Lung (tissue), 12 donors: Measurements from ENCODE around the gene TNFRSF4. TPM values are rescaled to one million over a fixed set of nuclear protein-coding genes. Genes with fewer than 3 reads are reported as not detected.

Source experiments
- ATAC-seq: fragments of 200-7000 bp; cut with Tn5 transposase; one replicate; pipeline ENCODE4 v1.9.1; 2020; ENCODE audit warnings: moderate number of reproducible peaks; ENCODE audit not compliant: insufficient read depth, low FRiP score
- DNase-seq, 3 donors: peaks; one replicate each; pipeline ENCODE4 v3.0.0-alpha.2; 2013 to 2017
- H3K27ac ChIP-seq, 2 donors: one replicate each; pipeline ENCODE4 v1.5.1; 2013; ENCODE audit warnings: mild to moderate bottlenecking in 2 of 2, moderate library complexity in 2 of 2, control low read depth in 1 of 2, inconsistent platforms in 1 of 2, low read depth in 1 of 2, low read length in 1 of 2
- H3K27me3 ChIP-seq, 3 donors: one replicate each; pipeline ENCODE4 v1.5.1; 2013; ENCODE audit warnings: low read length in 2 of 3; ENCODE audit not compliant: control insufficient read depth in 3 of 3, insufficient read depth in 3 of 3
- H3K36me3 ChIP-seq, 4 donors: one replicate each; pipeline ENCODE4 v1.5.1; 2013; ENCODE audit warnings: low read length in 4 of 4, mild to moderate bottlenecking in 1 of 4, moderate library complexity in 1 of 4; ENCODE audit not compliant: control insufficient read depth in 4 of 4, insufficient read depth in 4 of 4
- H3K4me1 ChIP-seq, 5 donors: one replicate each; pipeline ENCODE4 v1.5.1; 2013; ENCODE audit warnings: low read length in 5 of 5, mild to moderate bottlenecking in 2 of 5, moderate library complexity in 1 of 5; ENCODE audit not compliant: control insufficient read depth in 5 of 5, insufficient read depth in 5 of 5
- H3K4me3 ChIP-seq: one replicate; pipeline ENCODE4 v1.5.1; 2013; ENCODE audit warnings: mild to moderate bottlenecking, control low read depth, moderate library complexity
- H3K9ac ChIP-seq, 2 donors: one replicate each; pipeline ENCODE4 v1.5.1; 2013; ENCODE audit warnings: low read length in 2 of 2, control low read depth in 1 of 2; ENCODE audit not compliant: insufficient read depth in 1 of 2
- H3K9me3 ChIP-seq, 4 donors: one replicate each; pipeline ENCODE4 v1.5.1; 2013; ENCODE audit warnings: low read length in 3 of 4, mild to moderate bottlenecking in 1 of 4, moderate library complexity in 1 of 4; ENCODE audit not compliant: control insufficient read depth in 4 of 4, insufficient read depth in 3 of 4
- CTCF ChIP-seq: IDR thresholded peaks from 2 replicates; pipeline ENCODE4 v1.5.1; 2012; ENCODE audit warnings: mild to moderate bottlenecking; ENCODE audit errors: control extremely low read depth, extremely low read depth
- WGBS, 2 donors: extraction: QIAGEN DNeasy Blood & Tissue Kit; methylation state at CpG; one replicate each; pipeline ENCODE4 v1.1.7; 2013; 5-methylcytosine and 5-hydroxymethylcytosine counted together
- polyA plus RNA-seq, 2 donors: library from polyadenylated mRNA; stranded (reverse); fragments of 200-250 nt; gene quantifications; one replicate each; pipeline ENCODE4 v1.2.1, GENCODE V29; 2013
- total RNA-seq, 2 donors: library from RNA; depleted of rRNA in 1 of 2; stranded (reverse); fragments of >200 nt in 1 of 2; gene quantifications; one replicate each; pipeline ENCODE4 v1.2.1, GENCODE V29; 2014 to 2021
- donor health status: control.
- donor health status: control.
- donor health status: Bipolar disorder and iron deficiency.
- donor health status: healthy.
- donor health status: DM: yes; HTN: yes; CAD: no.

Gene TNFRSF4
- total and polyA plus RNA-seq, 4 donors, result 3.6 to 11.3 (median 6.9) TPM

- TF ChIP-seq CTCF, result no peak
- Histone ChIP-seq H3K36me3 (no peaks in the 10 kb centered on the region), H3K4me1 (peaks cover 0 to 6% (median 0%) of the 10 kb centered on the region in 5 donors), H3K4me3 (no peak overlapping the region), H3K9ac (no peak overlapping the region), H3K9me3 (peaks cover 0 to 10% (median 0%) of the 10 kb centered on the region in 4 donors), H3K27me3 (peaks cover 0 to 12% (median 6%) of the 10 kb centered on the region in 3 donors), H3K27ac (no peak overlapping the region)
- ATAC-seq (no peak), DNase-seq (peak in 1 of 3 donors; percentile 31)
- WGBS, 2 donors, result 83 to 91% methylated on average over 51 of the region's 51 CpGs
Observed at GRCh38 chr1:1179983-1180861, 33.7 kb downstream of the TNFRSF4 start.

GRCh38 chr1:1179346-1179982, 34.5 kb downstream of the TNFRSF4 start:
- H3K36me3 ChIP-seq, result no peaks in the 10 kb centered on the region
- ATAC-seq, result no peak
- no peak for TF ChIP-seq CTCF
- DNase-seq, result peak in 1 of 3 donors; percentile 10
- H3K4me1 ChIP-seq, result peaks cover 0 to 6% (median 0%) of the 10 kb centered on the region in 5 donors
- peaks cover 0 to 12% (median 0%) of the 10 kb centered on the region in 4 donors for H3K9me3 ChIP-seq
- 93 to 95% methylated on average over 25 of the region's 25 CpGs for WGBS, 2 donors
- H3K27ac ChIP-seq, result no peak overlapping the region
- H3K4me3 ChIP-seq, result no peak overlapping the region
- H3K27me3 ChIP-seq, result peaks cover 0 to 12% (median 6%) of the 10 kb centered on the region in 3 donors
- H3K9ac ChIP-seq, result no peak overlapping the region

- TF ChIP-seq CTCF, result no peak
- H3K9me3 ChIP-seq, result peaks cover 0 to 13% (median 0%) of the 10 kb centered on the region in 4 donors
- DNase-seq (peak in 1 of 3 donors; percentile 4), ATAC-seq (no peak)
- H3K27me3 ChIP-seq, result peaks cover 0 to 17% (median 6%) of the 10 kb centered on the region in 3 donors
- H3K4me3 ChIP-seq, result no peak overlapping the region
- H3K4me1 ChIP-seq, result peaks cover 0 to 6% (median 0%) of the 10 kb centered on the region in 5 donors
- H3K9ac ChIP-seq, result no peak overlapping the region
- no peaks in the 10 kb centered on the region for H3K36me3 ChIP-seq
- H3K27ac ChIP-seq, result no peak overlapping the region
- 93% methylated on average over 31 to 32 of the region's 32 CpGs for WGBS, 2 donors
Observed at GRCh38 chr1:1178794-1179331, 35.1 kb downstream of the TNFRSF4 start.
